Measurements from ENCODE around the gene SH3TC2. TPM values are rescaled to one million over a fixed set of nuclear protein-coding genes. Genes with fewer than 3 reads are reported as not detected.

The SH3TC2 gene
- polyA plus RNA-seq, 1 experiment, result 1.3 TPM

DNA sequence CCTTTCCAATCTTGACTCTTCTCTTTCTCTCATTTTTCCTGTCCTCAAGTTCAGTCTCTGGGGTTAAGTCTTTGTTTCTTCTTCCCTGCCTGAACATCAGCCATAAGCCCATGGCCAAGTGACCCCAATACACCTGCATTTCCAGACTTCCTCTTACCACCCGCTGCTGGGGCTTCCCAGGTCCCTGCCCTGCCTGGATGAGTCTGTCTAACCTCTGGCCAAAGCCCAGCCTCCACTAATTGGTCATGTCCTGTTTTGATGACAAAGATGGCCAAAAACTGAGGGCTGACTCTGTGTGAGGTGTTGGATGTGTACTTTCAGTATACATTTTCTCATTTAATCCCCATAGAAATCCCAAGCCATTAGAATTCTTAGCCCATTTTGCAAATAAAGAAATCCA, 47.3 kb downstream of the SH3TC2 start:
- CTCF ChIA-PET, result interaction anchor here (1.4 kb wide), 1 partner anchor 284 kb away, joined by 5 read pairs; no protein-coding TSS in a partner anchor
- POLR2A ChIA-PET, result no interaction called here
- TF ChIP-seq CTCF (IDR thresholded peaks at IDR 0.05; ENCODE audit: low read depth, low read length), result no peak

DNA sequence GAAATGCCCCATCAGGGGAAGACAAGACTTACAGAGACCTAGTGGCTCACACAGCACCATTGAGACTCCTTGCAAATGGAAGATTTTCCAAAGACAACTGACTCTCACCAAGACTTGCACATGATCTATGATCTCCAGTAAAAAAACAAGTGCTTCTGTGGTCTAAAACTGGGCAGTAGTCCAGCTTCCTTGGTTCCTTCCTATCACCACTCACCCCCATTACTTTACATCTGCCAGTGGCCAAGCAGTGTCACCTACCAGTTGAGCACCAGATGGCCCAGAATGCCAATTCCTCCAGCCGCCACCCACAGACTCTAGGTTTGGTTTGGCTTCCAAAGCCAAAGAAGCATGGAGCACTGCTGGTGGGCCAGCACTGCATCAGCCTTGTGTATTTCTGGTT, 47.7 kb downstream of the SH3TC2 start:
- ChIA-PET POLR2A (no interaction called here), CTCF (no interaction called here)
- H3K27ac ChIP-seq (ENCODE audit: low read depth, low read length), result no peak overlapping the region
- no peak overlapping the region for H3K4me3 ChIP-seq (ENCODE audit: low read depth, low read length)
- H3K27me3 ChIP-seq (ENCODE audit: control insufficient read depth, insufficient read depth, low read length), result no peaks in the 10 kb centered on the region
- DNase-seq (ENCODE audit: low read depth, low spot score), result no peak
- no peak for TF ChIP-seq CTCF (IDR thresholded peaks at IDR 0.05; ENCODE audit: low read depth, low read length)
- no peaks in the 10 kb centered on the region for H3K9me3 ChIP-seq (ENCODE audit: control insufficient read depth, insufficient read depth, low read length)

More for the DNA sequence above, 47.3 kb downstream of the SH3TC2 start:
- H3K27me3 ChIP-seq (ENCODE audit: control insufficient read depth, insufficient read depth, low read length), result no peaks in the 10 kb centered on the region
- no peak for DNase-seq (ENCODE audit: low read depth, low spot score)
- H3K4me3 ChIP-seq (ENCODE audit: low read depth, low read length), result no peak overlapping the region
- H3K27ac ChIP-seq (ENCODE audit: low read depth, low read length), result no peak overlapping the region
- no peaks in the 10 kb centered on the region for H3K9me3 ChIP-seq (ENCODE audit: control insufficient read depth, insufficient read depth, low read length)

- DNase-seq (ENCODE audit: low read depth, low spot score), result no peak
- CTCF ChIA-PET, result no interaction called here
- POLR2A ChIA-PET, result no interaction called here
- Histone ChIP-seq H3K27me3 (ENCODE audit: control insufficient read depth, insufficient read depth, low read length) (no peaks in the 10 kb centered on the region), H3K27ac (ENCODE audit: low read depth, low read length) (no peak overlapping the region), H3K9me3 (ENCODE audit: control insufficient read depth, insufficient read depth, low read length) (no peaks in the 10 kb centered on the region), H3K4me3 (ENCODE audit: low read depth, low read length) (no peak overlapping the region)
- no peak for TF ChIP-seq CTCF (IDR thresholded peaks at IDR 0.05; ENCODE audit: low read depth, low read length)
Observed at GRCh38 chr5:149014571-149015031, 48.3 kb downstream of the SH3TC2 start.

DNA sequence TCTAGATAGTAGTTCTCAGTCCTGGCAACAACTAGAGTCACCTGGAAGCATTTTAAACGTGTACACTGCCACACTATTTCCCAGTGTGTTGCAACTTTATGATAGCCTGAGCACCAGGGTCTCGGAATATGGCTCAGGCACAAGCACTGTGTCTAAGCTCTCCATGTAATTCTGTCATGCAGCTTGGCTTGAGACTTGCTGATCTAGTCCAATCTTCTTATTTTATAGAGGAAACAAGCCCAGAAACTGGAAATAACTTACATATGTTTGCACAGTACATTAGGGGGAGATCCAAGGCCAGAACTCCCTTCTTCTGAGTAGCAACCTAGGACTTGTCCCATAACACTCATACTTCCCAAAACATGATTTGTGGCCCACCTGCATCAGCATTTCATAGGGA, 49.1 kb downstream of the SH3TC2 start:
- Histone ChIP-seq H3K27ac (ENCODE audit: low read depth, low read length) (no peak overlapping the region), H3K4me3 (ENCODE audit: low read depth, low read length) (no peak overlapping the region), H3K27me3 (ENCODE audit: control insufficient read depth, insufficient read depth, low read length) (no peaks in the 10 kb centered on the region), H3K9me3 (ENCODE audit: control insufficient read depth, insufficient read depth, low read length) (no peaks in the 10 kb centered on the region)
- no peak for DNase-seq (ENCODE audit: low read depth, low spot score)
- no peak for TF ChIP-seq CTCF (IDR thresholded peaks at IDR 0.05; ENCODE audit: low read depth, low read length)
- ChIA-PET CTCF (no interaction called here), POLR2A (no interaction called here)

GRCh38 chr5:149012350-149012749, 50.5 kb downstream of the SH3TC2 start:
- Histone ChIP-seq H3K27ac (ENCODE audit: low read depth, low read length) (no peak overlapping the region), H3K4me3 (ENCODE audit: low read depth, low read length) (no peak overlapping the region), H3K9me3 (ENCODE audit: control insufficient read depth, insufficient read depth, low read length) (no peaks in the 10 kb centered on the region), H3K27me3 (ENCODE audit: control insufficient read depth, insufficient read depth, low read length) (no peaks in the 10 kb centered on the region)
- DNase-seq (ENCODE audit: low read depth, low spot score), result no peak
- CTCF ChIA-PET, result interaction anchor here (0.7 to 18.8 kb wide), 6 partner anchors 9 to 279 kb away, joined by 3 to 246 read pairs (median 5); no protein-coding TSS in a partner anchor
- TF ChIP-seq CTCF (IDR thresholded peaks at IDR 0.05; ENCODE audit: low read depth, low read length), result no peak
- POLR2A ChIA-PET, result no interaction called here

Data from AG04450 (cell line).